Omental fat pad (tissue), 4 donors: ENCODE data around the gene WT1. TPM values are rescaled to one million over a fixed set of nuclear protein-coding genes. Genes with fewer than 3 reads are reported as not detected.

Source experiments
- ATAC-seq: fragments of 150-250 bp; one replicate; pipeline ENCODE4 v1.9.1; 2016; ENCODE audit warnings: mild to moderate bottlenecking, moderate library complexity; ENCODE audit not compliant: low FRiP score
- DNase-seq: peaks from one replicate; pipeline ENCODE4 v3.0.0-alpha.2; 2019; ENCODE audit warnings: low spot score
- CTCF ChIP-seq, 3 donors: fragments of 450-650 bp; IDR thresholded peaks; one replicate each; pipeline ENCODE4 v1.5.1; 2016 to 2017; ENCODE audit warnings: antibody characterized with exemption in 3 of 3, mild to moderate bottlenecking in 3 of 3, moderate library complexity in 2 of 3
- total RNA-seq, 4 donors: library from RNA; depleted of rRNA; stranded (reverse); fragments of >200 nt; gene quantifications; one replicate each; pipeline ENCODE4 v1.1.0, GENCODE V29; 2016

WT1 gene
- total RNA-seq, 4 donors from 2014 or later: 5.5 to 78.0 (median 44.1) TPM

- ATAC-seq: peak; percentile 89
- TF ChIP-seq CTCF (IDR thresholded peaks at IDR 0.05): no peak
These were observed 31.1 kb upstream of the WT1 start for GRCh38 chr11:32466279-32466915.

GRCh38 chr11:32464078-32464477, 28.7 kb upstream of the WT1 start:
- DNase-seq (no peak), ATAC-seq (no peak)
- no peak for TF ChIP-seq CTCF (IDR thresholded peaks at IDR 0.05)

More at GRCh38 chr11:32466279-32466915, 31.1 kb upstream of the WT1 start:
- DNase-seq: no peak

GRCh38 chr11:32462011-32462690, 26.8 kb upstream of the WT1 start:
- no peak for TF ChIP-seq CTCF (IDR thresholded peaks at IDR 0.05)
- DNase-seq: no peak
- no peak for ATAC-seq

GRCh38 chr11:32456864-32457263, 21.5 kb upstream of the WT1 start:
- no peak for ATAC-seq
- no peak for TF ChIP-seq CTCF (IDR thresholded peaks at IDR 0.05)

GRCh38 chr11:32454993-32455392, 19.7 kb upstream of the WT1 start:
- DNase-seq: no peak
- ATAC-seq: no peak
- no peak for TF ChIP-seq CTCF (IDR thresholded peaks at IDR 0.05)

More at GRCh38 chr11:32456864-32457263, 21.5 kb upstream of the WT1 start:
- no peak for DNase-seq

- DNase-seq: no peak
- no peak for TF ChIP-seq CTCF (IDR thresholded peaks at IDR 0.05)
- peak; percentile 81 for ATAC-seq
These were observed 16.5 kb upstream of the WT1 start for GRCh38 chr11:32451808-32452207.

GRCh38 chr11:32450372-32450771, 15.0 kb upstream of the WT1 start:
- TF ChIP-seq CTCF (IDR thresholded peaks at IDR 0.05): no peak
- ATAC-seq: no peak
- DNase-seq: no peak
